Measurements from ENCODE around the gene NGF. TPM values are rescaled to one million over a fixed set of nuclear protein-coding genes. Genes with fewer than 3 reads are reported as not detected.

NGF gene
- total RNA-seq, 2 experiments from 2014 or later = not detected

- ATAC-seq (no peak), DNase-seq (no peak)
- ChIA-PET POLR2A (no interaction called here), CTCF (no interaction called here)
- intact Hi-C loops (cut with micrococcal nuclease) = no loop called here
- TF ChIP-seq CTCF (IDR thresholded peaks at IDR 0.05) = no peak
- Mint-ChIP-seq H3K4me3 (no peak overlapping the region), H3K27me3 (peaks cover 12% of the 10 kb centered on the region), H3K9me3 (no peaks in the 10 kb centered on the region), H3K4me1 (ENCODE audit: low read depth) (no peaks in the 10 kb centered on the region), H3K27ac (no peak overlapping the region), H3K36me3 (ENCODE audit: low read depth) (no peaks in the 10 kb centered on the region)
These were observed 10.8 kb downstream of the NGF start for GRCh38 chr1:115327270-115327669.

- intact Hi-C loops (cut with micrococcal nuclease) = no loop called here
- Mint-ChIP-seq H3K27ac (no peak overlapping the region), H3K9me3 (no peaks in the 10 kb centered on the region), H3K27me3 (peaks cover 12% of the 10 kb centered on the region), H3K36me3 (ENCODE audit: low read depth) (no peaks in the 10 kb centered on the region), H3K4me1 (ENCODE audit: low read depth) (no peaks in the 10 kb centered on the region), H3K4me3 (no peak overlapping the region)
- no peak for TF ChIP-seq CTCF (IDR thresholded peaks at IDR 0.05)
- ChIA-PET CTCF (no interaction called here), POLR2A (no interaction called here)
- ATAC-seq (no peak), DNase-seq (no peak)
These were observed 11.6 kb downstream of the NGF start for GRCh38 chr1:115326419-115326818.

GRCh38 chr1:115325874-115326273 is 12.2 kb downstream of the NGF start:
- no peak overlapping the region for H3K4me3 Mint-ChIP-seq
- CTCF ChIA-PET = no interaction called here
- no peaks in the 10 kb centered on the region for H3K36me3 Mint-ChIP-seq (ENCODE audit: low read depth)
- H3K9me3 Mint-ChIP-seq = no peaks in the 10 kb centered on the region
- peaks cover 12% of the 10 kb centered on the region for H3K27me3 Mint-ChIP-seq
- no peak overlapping the region for H3K27ac Mint-ChIP-seq
- intact Hi-C loops (cut with micrococcal nuclease) = no loop called here
- ATAC-seq (no peak), DNase-seq (no peak)
- TF ChIP-seq CTCF (IDR thresholded peaks at IDR 0.05) = no peak
- H3K4me1 Mint-ChIP-seq (ENCODE audit: low read depth) = no peaks in the 10 kb centered on the region
- POLR2A ChIA-PET = no interaction called here

GRCh38 chr1:115324649-115325420 is 13.2 kb downstream of the NGF start:
- POLR2A ChIA-PET = no interaction called here
- no peaks in the 10 kb centered on the region for H3K9me3 Mint-ChIP-seq
- no peak for TF ChIP-seq CTCF (IDR thresholded peaks at IDR 0.05)

GRCh38 chr1:115323366-115324004 is 14.6 kb downstream of the NGF start:
- Mint-ChIP-seq H3K4me3 (no peak overlapping the region), H3K9me3 (no peaks in the 10 kb centered on the region), H3K4me1 (ENCODE audit: low read depth) (no peaks in the 10 kb centered on the region), H3K36me3 (ENCODE audit: low read depth) (no peaks in the 10 kb centered on the region), H3K27ac (no peak overlapping the region), H3K27me3 (peaks cover 9% of the 10 kb centered on the region)
- DNase-seq (no peak), ATAC-seq (no peak)
- intact Hi-C loops (cut with micrococcal nuclease) = no loop called here
- ChIA-PET CTCF (no interaction called here), POLR2A (no interaction called here)
- TF ChIP-seq CTCF (IDR thresholded peaks at IDR 0.05) = no peak

More at GRCh38 chr1:115324649-115325420, 13.2 kb downstream of the NGF start:
- Mint-ChIP-seq H3K27me3 (peaks cover 12% of the 10 kb centered on the region), H3K4me1 (ENCODE audit: low read depth) (no peaks in the 10 kb centered on the region), H3K4me3 (no peak overlapping the region), H3K27ac (no peak overlapping the region), H3K36me3 (ENCODE audit: low read depth) (no peaks in the 10 kb centered on the region)
- ATAC-seq (no peak), DNase-seq (no peak)
- CTCF ChIA-PET = interaction anchor here (1.0 kb wide), 1 partner anchor 187 kb away, joined by 4 read pairs; no protein-coding TSS in a partner anchor
- intact Hi-C loops (cut with micrococcal nuclease) = no loop called here
